ENCODE data around the gene CRCP. TPM values are rescaled to one million over a fixed set of nuclear protein-coding genes. Genes with fewer than 3 reads are reported as not detected.
A peak's percentile ranks its signal among the peaks of the same experiment; 100 is the strongest.

Gene CRCP
- total RNA-seq, 4 donors from 2014 or later = 35.6 to 72.4 (median 45.3) TPM

DNA sequence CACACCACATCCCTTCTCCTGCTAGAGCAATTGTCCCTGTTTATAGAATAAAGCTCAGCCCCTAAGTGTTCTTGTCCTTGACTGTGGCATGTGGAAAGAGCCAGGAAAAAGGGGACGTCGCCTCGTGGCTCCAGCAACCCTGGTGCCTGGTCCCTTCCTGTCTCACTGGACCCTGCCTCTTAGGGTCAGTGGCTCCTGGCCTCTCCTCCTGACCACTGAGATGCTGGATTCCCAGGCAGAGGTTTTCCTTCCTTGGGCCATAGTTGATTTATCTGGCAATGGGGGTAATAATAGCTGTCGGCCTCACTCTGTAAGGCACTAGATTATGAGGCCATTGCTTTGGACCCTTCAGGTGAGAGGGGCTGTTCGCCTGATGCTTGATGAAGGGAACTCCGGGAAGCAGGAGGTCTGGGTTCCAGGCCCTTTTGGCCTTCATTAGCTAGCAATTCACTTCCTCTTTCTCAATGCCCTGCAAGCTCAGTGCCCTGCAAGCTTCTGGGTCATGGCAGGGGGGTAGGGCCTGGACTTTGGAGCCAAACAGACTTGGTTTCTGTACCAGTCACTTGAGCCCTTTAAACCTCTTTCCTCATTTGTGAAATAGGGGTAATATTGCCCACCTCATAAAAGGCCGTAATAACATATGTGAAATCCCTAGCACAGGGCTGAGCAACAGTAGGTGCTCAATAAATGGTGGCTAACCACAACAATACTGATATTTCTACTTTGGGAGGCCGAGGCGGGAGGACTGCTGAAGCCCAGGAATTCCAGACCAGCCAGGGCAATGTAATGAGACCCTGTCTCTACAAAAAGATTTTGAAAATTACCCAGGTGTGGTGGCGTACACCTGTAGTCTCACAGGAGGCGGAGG is 38.0 kb upstream of the CRCP start:
- 71 to 73% methylated on average over 11 of the region's 11 CpGs for WGBS, 2 donors
- H3K4me3 ChIP-seq (ENCODE audit: low read depth, poor library complexity, severe bottlenecking) = peak overlapping the region; percentile 70
- TF ChIP-seq, protein P1, sequence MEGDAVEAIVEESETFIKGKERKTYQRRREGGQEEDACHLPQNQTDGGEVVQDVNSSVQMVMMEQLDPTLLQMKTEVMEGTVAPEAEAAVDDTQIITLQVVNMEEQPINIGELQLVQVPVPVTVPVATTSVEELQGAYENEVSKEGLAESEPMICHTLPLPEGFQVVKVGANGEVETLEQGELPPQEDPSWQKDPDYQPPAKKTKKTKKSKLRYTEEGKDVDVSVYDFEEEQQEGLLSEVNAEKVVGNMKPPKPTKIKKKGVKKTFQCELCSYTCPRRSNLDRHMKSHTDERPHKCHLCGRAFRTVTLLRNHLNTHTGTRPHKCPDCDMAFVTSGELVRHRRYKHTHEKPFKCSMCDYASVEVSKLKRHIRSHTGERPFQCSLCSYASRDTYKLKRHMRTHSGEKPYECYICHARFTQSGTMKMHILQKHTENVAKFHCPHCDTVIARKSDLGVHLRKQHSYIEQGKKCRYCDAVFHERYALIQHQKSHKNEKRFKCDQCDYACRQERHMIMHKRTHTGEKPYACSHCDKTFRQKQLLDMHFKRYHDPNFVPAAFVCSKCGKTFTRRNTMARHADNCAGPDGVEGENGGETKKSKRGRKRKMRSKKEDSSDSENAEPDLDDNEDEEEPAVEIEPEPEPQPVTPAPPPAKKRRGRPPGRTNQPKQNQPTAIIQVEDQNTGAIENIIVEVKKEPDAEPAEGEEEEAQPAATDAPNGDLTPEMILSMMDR (IDR thresholded peaks at IDR 0.05) = no peak
- no peak for TF ChIP-seq POLR2A (IDR thresholded peaks at IDR 0.05)
- intact Hi-C loops (cut with DNase I; ENCODE audit: low total_unique reads) = no loop called here
- DNase-seq (ENCODE audit: low spot score in 2 of 2) = no peak

DNA sequence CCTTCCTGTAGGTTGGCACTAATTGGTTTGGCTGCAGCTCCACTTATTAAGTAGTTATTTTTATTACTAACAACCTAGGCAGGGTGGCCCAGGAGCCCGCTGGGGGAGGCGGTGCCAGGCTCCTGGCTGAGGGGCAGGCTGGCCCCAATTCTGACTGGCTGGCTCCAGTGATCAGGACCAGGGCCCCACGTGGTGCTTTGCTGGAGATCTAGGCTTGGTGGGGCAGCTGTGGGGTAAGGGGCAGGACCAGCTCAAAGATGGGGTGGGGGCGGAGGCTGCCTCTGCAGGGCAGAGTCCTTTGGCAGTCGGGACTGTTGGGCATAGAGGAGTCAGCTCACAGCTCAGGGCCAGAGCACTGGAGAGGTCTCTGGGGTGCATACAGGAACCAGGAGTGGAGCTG is 36.6 kb upstream of the CRCP start:
- intact Hi-C loops (cut with DNase I; ENCODE audit: low total_unique reads) = no loop called here
- no peak for TF ChIP-seq POLR2A (IDR thresholded peaks at IDR 0.05)
- TF ChIP-seq, protein P1 (IDR thresholded peaks at IDR 0.05) = no peak
- no peak overlapping the region for H3K4me3 ChIP-seq (ENCODE audit: low read depth, poor library complexity, severe bottlenecking)
- DNase-seq (ENCODE audit: low spot score in 2 of 2) = no peak
- 56 to 69% methylated on average over 3 to 5 of the region's 5 CpGs for WGBS, 2 donors

DNA sequence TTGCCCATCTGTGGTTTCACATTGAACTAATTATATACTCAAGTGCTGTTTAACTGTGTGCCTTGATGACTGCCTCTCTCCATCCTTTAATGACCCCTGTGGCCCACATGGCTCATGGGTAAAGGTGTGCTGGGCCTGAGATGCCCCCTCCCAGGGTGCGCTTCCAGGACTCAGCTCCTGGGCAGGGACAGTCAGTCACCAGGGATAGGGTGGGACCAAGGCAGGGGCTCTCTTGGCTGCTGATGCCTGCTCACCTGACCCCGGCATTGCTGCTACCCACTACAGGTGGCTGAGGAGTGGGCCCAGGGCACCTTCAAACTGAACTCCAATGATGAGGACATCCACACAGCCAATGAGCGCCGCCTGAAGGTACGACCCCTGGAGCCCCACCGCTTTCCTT is 32.6 kb upstream of the CRCP start:
- H3K4me3 ChIP-seq (ENCODE audit: low read depth, poor library complexity, severe bottlenecking) = no peak overlapping the region
- intact Hi-C loops (cut with DNase I; ENCODE audit: low total_unique reads) = no loop called here
- DNase-seq (ENCODE audit: low spot score in 2 of 2) = no peak
- WGBS, 2 donors = 95 to 98% methylated on average over 4 to 6 of the region's 6 CpGs
- TF ChIP-seq, protein P1 (IDR thresholded peaks at IDR 0.05) = no peak
- TF ChIP-seq POLR2A (IDR thresholded peaks at IDR 0.05) = no peak

DNA sequence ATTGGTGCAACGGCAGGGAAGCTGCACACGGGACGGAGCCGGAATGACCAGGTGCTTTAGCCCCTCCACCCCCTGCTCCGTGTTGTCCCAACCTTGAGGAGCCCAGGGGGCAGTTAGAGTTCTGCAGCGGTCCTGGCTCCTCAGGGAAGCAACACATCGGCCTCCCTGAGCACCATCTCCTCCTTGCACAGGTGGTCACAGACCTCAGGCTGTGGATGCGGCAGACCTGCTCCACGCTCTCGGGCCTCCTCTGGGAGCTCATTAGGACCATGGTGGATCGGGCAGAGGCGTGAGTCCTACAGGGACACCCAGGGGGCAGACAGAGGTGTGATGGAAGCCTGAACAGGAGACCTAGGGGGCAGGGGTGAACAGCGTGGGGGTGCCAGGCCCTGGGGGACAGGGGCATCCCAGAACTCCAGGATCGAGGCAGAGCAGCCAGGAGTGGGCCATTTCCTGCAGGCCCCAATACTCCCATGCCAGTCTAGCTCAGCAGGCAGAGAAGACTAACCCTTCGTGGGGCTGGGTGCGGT is 31.7 kb upstream of the CRCP start:
- TF ChIP-seq POLR2A (IDR thresholded peaks at IDR 0.05) = no peak
- TF ChIP-seq, protein P1 (IDR thresholded peaks at IDR 0.05) = no peak
- DNase-seq (ENCODE audit: low spot score in 2 of 2) = no peak
- WGBS, 2 donors = 94 to 97% methylated on average over 13 to 16 of the region's 16 CpGs
- H3K4me3 ChIP-seq (ENCODE audit: low read depth, poor library complexity, severe bottlenecking) = no peak overlapping the region
- intact Hi-C loops (cut with DNase I; ENCODE audit: low total_unique reads) = no loop called here

DNA sequence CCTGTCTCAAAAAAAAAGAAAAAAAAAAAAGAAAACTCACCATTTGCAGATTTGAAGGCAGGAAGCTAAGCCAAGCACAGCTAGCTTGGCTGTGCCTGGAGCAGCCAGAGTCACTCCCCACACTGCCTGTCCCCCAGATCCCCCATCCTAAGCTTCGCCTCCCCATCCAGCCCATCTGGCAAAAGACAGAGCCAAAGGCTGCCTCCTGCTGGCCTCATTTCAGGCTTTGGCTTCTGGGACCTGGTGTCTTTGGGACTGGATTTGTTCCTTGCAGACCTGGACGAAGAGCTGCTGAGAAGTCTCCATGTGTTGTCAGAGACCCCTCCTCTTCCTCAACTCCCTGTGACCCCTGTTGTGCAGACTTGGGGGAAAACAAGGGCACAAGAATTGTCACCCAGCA is 31.0 kb upstream of the CRCP start:
- H3K4me3 ChIP-seq (ENCODE audit: low read depth, poor library complexity, severe bottlenecking) = no peak overlapping the region
- WGBS, 2 donors = 86 to 90% methylated on average over 2 of the region's 2 CpGs
- intact Hi-C loops (cut with DNase I; ENCODE audit: low total_unique reads) = no loop called here
- no peak for DNase-seq (ENCODE audit: low spot score in 2 of 2)
- no peak for TF ChIP-seq POLR2A (IDR thresholded peaks at IDR 0.05)
- TF ChIP-seq, protein P1 (IDR thresholded peaks at IDR 0.05) = no peak
